Upper lobe of left lung (tissue), 4 donors: Measurements from ENCODE around the gene POLE4.

ENCODE experiments used
- POLR2A ChIP-seq, 4 donors: fragments of 450-650 bp; IDR thresholded peaks; one replicate each; pipeline ENCODE4 v1.5.1; 2016 to 2017; ENCODE audit warnings: antibody characterized with exemption in 4 of 4, mild to moderate bottlenecking in 2 of 4
- POLR2AphosphoS5 ChIP-seq, 2 donors: sonication (generic); formaldehyde crosslinking; IDR thresholded peaks; one replicate each; pipeline ENCODE4 v1.5.1; 2017; ENCODE audit warnings: antibody characterized with exemption in 2 of 2
- TF ChIP-seq, protein P1 (sequence below), 6 experiments: fragments of 450-650 bp in 4 of 6; fragments of 200-600 bp in 2 of 6; sonication (generic) in 2 of 6; IDR thresholded peaks; one replicate each; pipeline ENCODE4 v1.5.1; 2016 to 2019; ENCODE audit warnings: antibody characterized with exemption in 6 of 6

DNA sequence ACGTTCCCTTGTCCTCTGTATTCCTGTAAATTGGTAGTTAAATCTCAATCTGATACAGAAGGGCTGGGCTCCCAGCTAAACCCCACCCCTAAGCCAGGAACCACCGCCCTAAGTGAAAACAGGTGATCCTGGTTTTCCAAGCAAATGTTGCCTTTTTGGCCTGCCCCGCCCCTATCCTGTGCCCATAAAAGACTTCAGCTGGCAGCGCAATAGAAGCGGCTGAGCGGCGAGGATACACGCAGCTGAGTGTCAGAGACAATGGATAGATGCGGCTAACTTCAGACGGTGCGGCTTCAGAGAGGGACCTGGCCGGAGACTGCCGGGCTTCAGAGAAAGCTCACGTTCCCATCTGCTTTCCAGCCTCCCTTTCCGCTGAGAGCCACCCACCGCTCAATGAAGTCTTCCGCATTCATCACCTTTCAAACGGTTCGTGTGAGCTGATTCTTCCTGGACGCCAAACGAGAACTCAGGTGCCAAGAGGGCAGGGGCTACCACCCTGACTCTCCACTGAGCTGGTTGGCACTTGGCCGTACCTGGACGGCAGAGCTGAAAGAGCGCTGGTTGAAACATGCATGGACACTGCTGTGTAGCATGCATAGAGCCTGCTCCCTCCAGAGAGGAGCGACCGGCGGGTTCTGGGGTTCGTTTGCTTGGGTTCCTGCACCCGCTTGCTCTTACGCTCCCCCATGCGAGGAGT lies 49.5 kb upstream of the POLE4 start:
- TF ChIP-seq, protein P1, sequence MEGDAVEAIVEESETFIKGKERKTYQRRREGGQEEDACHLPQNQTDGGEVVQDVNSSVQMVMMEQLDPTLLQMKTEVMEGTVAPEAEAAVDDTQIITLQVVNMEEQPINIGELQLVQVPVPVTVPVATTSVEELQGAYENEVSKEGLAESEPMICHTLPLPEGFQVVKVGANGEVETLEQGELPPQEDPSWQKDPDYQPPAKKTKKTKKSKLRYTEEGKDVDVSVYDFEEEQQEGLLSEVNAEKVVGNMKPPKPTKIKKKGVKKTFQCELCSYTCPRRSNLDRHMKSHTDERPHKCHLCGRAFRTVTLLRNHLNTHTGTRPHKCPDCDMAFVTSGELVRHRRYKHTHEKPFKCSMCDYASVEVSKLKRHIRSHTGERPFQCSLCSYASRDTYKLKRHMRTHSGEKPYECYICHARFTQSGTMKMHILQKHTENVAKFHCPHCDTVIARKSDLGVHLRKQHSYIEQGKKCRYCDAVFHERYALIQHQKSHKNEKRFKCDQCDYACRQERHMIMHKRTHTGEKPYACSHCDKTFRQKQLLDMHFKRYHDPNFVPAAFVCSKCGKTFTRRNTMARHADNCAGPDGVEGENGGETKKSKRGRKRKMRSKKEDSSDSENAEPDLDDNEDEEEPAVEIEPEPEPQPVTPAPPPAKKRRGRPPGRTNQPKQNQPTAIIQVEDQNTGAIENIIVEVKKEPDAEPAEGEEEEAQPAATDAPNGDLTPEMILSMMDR (IDR thresholded peaks at IDR 0.05) = no peak
- peak in 2 of 4 donors; percentile 10 to 57 for TF ChIP-seq POLR2A (IDR thresholded peaks at IDR 0.05)
- peak in 1 of 2 donors; percentile 74 for TF ChIP-seq POLR2AphosphoS5 (IDR thresholded peaks at IDR 0.05)
